IMR-90 (cell line): ENCODE results near the gene SEPTIN10. TPM values are rescaled to one million over a fixed set of nuclear protein-coding genes. Genes with fewer than 3 reads are reported as not detected.
A peak's percentile ranks its signal among the peaks of the same experiment; 100 is the strongest.

Experiments
- ATAC-seq: fragments of 200-7000 bp; cut with Tn5 transposase; 2 replicates; pipeline ENCODE4 v1.9.1; 2020; ENCODE audit warnings: low read depth, mild to moderate bottlenecking, moderate library complexity
- BruUV-seq: library from RNA; stranded (reverse); fragments of 400-500 nt; replicated peaks from 2 replicates; lab custom pipeline; 2021; lab: Mats Ljungman, UMichigan
- CTCF ChIA-PET: fragments of 300-600 bp; formaldehyde crosslinking; extraction: SDS; loops from one replicate; lab custom pipeline; 2021; ENCODE audit warnings: antibody characterized with exemption; lab: Yijun Ruan, JAX
- POLR2A ChIA-PET: fragments of 300-600 bp; sonication (Branson Sonifier 250); formaldehyde crosslinking; loops from one replicate; lab custom pipeline; 2022; ENCODE audit warnings: antibody characterized with exemption; ENCODE audit not compliant: unreplicated experiment; lab: Charles Lee
- DNase-seq: peaks from one replicate; pipeline ENCODE4 v3.0.0; 2013
- H2AFZ ChIP-seq: replicated peaks from 2 replicates; pipeline ENCODE3; 2013; ENCODE audit warnings: low read length, mild to moderate bottlenecking; ENCODE audit not compliant: poor library complexity
- H2AK5ac ChIP-seq: 2 replicates; pipeline ENCODE4 v1.6.1; 2013; ENCODE audit warnings: low read depth, low read length, inconsistent platforms
- H2AK9ac ChIP-seq: replicated peaks from 2 replicates; pipeline ENCODE3; 2013; ENCODE audit warnings: mild to moderate bottlenecking, low read depth, low read length, moderate library complexity; ENCODE audit not compliant: poor library complexity
- H2BK120ac ChIP-seq: 2 replicates; pipeline ENCODE4 v1.6.1; 2013; ENCODE audit warnings: low read depth, low read length, inconsistent platforms
- H2BK15ac ChIP-seq: 3 replicates; pipeline ENCODE4 v1.6.1; 2013; ENCODE audit warnings: low read depth, low read length, inconsistent platforms
- H2BK20ac ChIP-seq: 2 replicates; pipeline ENCODE4 v1.6.1; 2013; ENCODE audit warnings: low read depth, mild to moderate bottlenecking, inconsistent platforms, low read length, moderate library complexity
- H2BK5ac ChIP-seq: 2 replicates; pipeline ENCODE4 v1.6.1; 2013; ENCODE audit warnings: mild to moderate bottlenecking, low read depth, low read length, inconsistent platforms; ENCODE audit not compliant: poor library complexity, severe bottlenecking
- H3K14ac ChIP-seq: replicated peaks from 2 replicates; pipeline ENCODE4 v1.6.1; 2013; ENCODE audit warnings: low read depth, low read length, inconsistent platforms
- H3K18ac ChIP-seq: 2 replicates; pipeline ENCODE4 v1.6.1; 2013; ENCODE audit warnings: low read depth, low read length, control low read depth
- H3K23ac ChIP-seq: 2 replicates; pipeline ENCODE4 v1.6.1; 2013; ENCODE audit warnings: low read depth, low read length, inconsistent platforms
- H3K27ac ChIP-seq: 2 replicates; pipeline ENCODE4 v1.5.1; 2013; ENCODE audit warnings: mild to moderate bottlenecking, control low read depth, low read length; ENCODE audit not compliant: insufficient read depth
- H3K27me3 ChIP-seq: 2 replicates; pipeline ENCODE4 v1.6.1; 2013; ENCODE audit warnings: low read length; ENCODE audit not compliant: control insufficient read depth, insufficient read depth
- H3K36me3 ChIP-seq: 2 replicates; pipeline ENCODE4 v1.6.1; 2013; ENCODE audit warnings: low read length, mixed read lengths; ENCODE audit not compliant: control insufficient read depth, insufficient read depth
- H3K4ac ChIP-seq: 2 replicates; pipeline ENCODE4 v1.6.1; 2013; ENCODE audit warnings: low read depth, low read length, inconsistent platforms
- H3K4me1 ChIP-seq: 2 replicates; pipeline ENCODE4 v1.6.1; 2013; ENCODE audit warnings: low read length, mixed read lengths; ENCODE audit not compliant: control insufficient read depth, insufficient read depth
- H3K4me2 ChIP-seq: 2 replicates; pipeline ENCODE4 v1.6.1; 2013; ENCODE audit warnings: low read depth, mild to moderate bottlenecking, control low read depth, low read length, moderate library complexity
- H3K4me3 ChIP-seq: 2 replicates; pipeline ENCODE4 v1.5.1; 2013; ENCODE audit warnings: low read depth, mild to moderate bottlenecking, control low read depth, low read length, moderate library complexity; ENCODE audit not compliant: insufficient read depth
- H3K56ac ChIP-seq: 2 replicates; pipeline ENCODE4 v1.6.1; 2013; ENCODE audit warnings: low read length, inconsistent platforms; ENCODE audit not compliant: insufficient read depth; ENCODE audit errors: extremely low read depth
- H3K79me1 ChIP-seq, 2 experiments: 2 replicates each; pipeline ENCODE4 v1.6.1; 2013; ENCODE audit warnings: low read length in 2 of 2, inconsistent platforms in 1 of 2, low read depth in 1 of 2
- H3K9ac ChIP-seq: 2 replicates; pipeline ENCODE4 v1.6.1; 2013; ENCODE audit warnings: low read depth, low read length, control low read depth
- H3K9me1 ChIP-seq: 2 replicates; pipeline ENCODE4 v1.6.1; 2013; ENCODE audit warnings: low read length, inconsistent platforms; ENCODE audit not compliant: insufficient read depth
- H3K9me3 ChIP-seq: 2 replicates; pipeline ENCODE4 v1.6.1; 2013; ENCODE audit warnings: low read length; ENCODE audit not compliant: control insufficient read depth, insufficient read depth
- H4K20me1 ChIP-seq: 2 replicates; pipeline ENCODE4 v1.6.1; 2013; ENCODE audit warnings: low read length, inconsistent platforms; ENCODE audit not compliant: insufficient read depth
- H4K5ac ChIP-seq: 2 replicates; pipeline ENCODE4 v1.6.1; 2013; ENCODE audit warnings: mild to moderate bottlenecking, low read depth, low read length, control low read depth
- H4K8ac ChIP-seq, 2 experiments: 2 replicates each; pipeline ENCODE4 v1.6.1; 2013; ENCODE audit warnings: low read depth in 2 of 2, low read length in 2 of 2, control low read depth in 1 of 2, inconsistent platforms in 1 of 2
- H4K91ac ChIP-seq: 2 replicates; pipeline ENCODE4 v1.6.1; 2013; ENCODE audit warnings: low read depth, low read length, inconsistent platforms; ENCODE audit not compliant: insufficient read depth
- CTCF ChIP-seq: conservative IDR thresholded peaks from 2 replicates; pipeline ENCODE4 v1.5.1; 2012; ENCODE audit warnings: mild to moderate bottlenecking, low read depth, low read length, improper control_type of control experiment
- MXI1 ChIP-seq: IDR thresholded peaks from 2 replicates; pipeline ENCODE4 v1.6.1; 2012; ENCODE audit warnings: low read depth, mild to moderate bottlenecking, low read length, moderate library complexity, borderline replicate concordance
- WGBS, 2 experiments: methylation state at CpG; one replicate each; pipeline versions ENCODE4 v1.1.5 to v1.1.7; 2013; ENCODE audit warnings: missing lambda C conversion rate in 2 of 2; ENCODE audit not compliant: insufficient read length in 1 of 2; ENCODE audit errors: extremely low coverage in 2 of 2; 5-methylcytosine and 5-hydroxymethylcytosine counted together
- dilution Hi-C: fragments of 300-500 bp; cut with HindIII; formaldehyde crosslinking; loops from one replicate; pipeline ENCODE4 v1.14.3; 2018; ENCODE audit warnings: low sequenced_read_pairs; ENCODE audit not compliant: unreplicated experiment
- in situ Hi-C: fragments of 300-500 bp; cut with MboI; formaldehyde crosslinking; loops from 3 replicates; pipeline ENCODE4 v1.14.3; 2019; ENCODE audit warnings: low sequenced_read_pairs, inconsistent platforms, mixed read lengths
- intact Hi-C: fragments of 100-400 bp; cut with micrococcal nuclease; formaldehyde crosslinking; loops from 2 replicates; pipeline ENCODE4 v1.10.0; 2022
- polyA plus RNA-seq, 3 experiments: library from polyadenylated mRNA; depleted of rRNA; stranded (reverse); fragments of >200 nt; gene quantifications; 2 replicates each; pipeline ENCODE4 v1.2.3, GENCODE V29; 2012; ENCODE audit warnings: low replicate concordance in 1 of 3
- total RNA-seq: library from RNA; depleted of rRNA; stranded (reverse); fragments of >200 nt; gene quantifications from 2 replicates; pipeline ENCODE4 v1.2.3, GENCODE V29; 2012

Gene SEPTIN10
- total and polyA plus RNA-seq, 2 of the 4 experiments (the other 2 are of a cell fraction) = 55.4 to 82.6 TPM

DNA sequence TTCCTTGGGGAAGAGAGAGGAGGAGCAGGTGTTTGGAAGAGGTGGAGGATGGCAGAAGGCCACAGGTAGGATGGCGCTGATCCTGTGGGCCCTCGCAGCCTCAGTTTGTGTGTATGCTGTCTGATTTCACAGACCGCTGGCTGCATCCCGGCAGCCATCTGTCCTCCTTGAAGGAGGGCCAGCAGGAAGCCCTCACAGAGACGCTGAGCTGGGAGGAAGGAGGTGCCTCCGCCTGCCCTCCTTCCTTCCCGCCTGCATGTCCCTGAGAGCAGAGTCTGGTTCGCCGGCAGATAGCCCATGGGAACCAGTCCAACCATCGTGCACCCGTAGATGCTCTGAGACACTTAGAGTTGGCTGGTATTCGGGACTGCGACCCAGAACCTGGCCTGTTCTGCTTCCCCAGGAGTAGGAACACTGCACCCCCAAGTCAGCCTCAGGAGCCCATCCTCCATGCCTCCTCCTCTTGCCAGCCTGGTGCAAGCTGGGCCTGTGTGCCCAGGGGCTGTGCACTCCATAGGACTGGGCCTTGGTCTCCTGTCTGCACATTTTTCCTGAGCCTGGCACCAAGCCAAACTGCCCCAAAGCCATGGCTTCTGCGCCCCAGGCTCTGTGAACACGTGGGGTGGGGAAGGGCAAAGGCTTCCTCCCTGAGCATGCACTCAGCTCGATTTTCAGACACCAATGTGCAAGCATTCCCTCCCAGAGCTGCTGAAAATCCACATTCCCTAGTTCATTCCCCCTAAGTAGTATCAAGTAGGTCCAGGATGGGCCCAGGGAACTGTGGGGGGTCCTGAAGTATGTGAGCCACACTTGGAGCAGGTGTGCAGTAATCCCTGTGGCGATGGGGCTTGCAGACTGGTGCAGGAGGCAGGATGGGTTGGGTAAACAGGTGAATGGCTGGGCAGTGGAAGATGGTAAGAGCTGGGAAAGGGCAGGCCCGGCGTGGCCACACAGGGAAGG, 115.6 kb downstream of the SEPTIN10 start:
- Histone ChIP-seq H2BK15ac (peak overlapping the region; percentile 51; the same call in 1 of the 3 replicates), H3K23ac (peak overlapping the region; percentile 54), H3K27me3 (no peaks in the 10 kb centered on the region), H4K8ac (peak overlapping the region; percentile 35 to 70), H3K4me2 (peak overlapping the region; percentile 42), H2BK5ac (peak overlapping the region; percentile 68), H2AFZ (peak overlapping the region; percentile 78), H4K20me1 (peaks cover 9% of the 10 kb centered on the region; the same call in 1 of the 2 replicates), H3K9me1 (peaks cover 30% of the 10 kb centered on the region), H2BK20ac (peak overlapping the region; percentile 66), H3K79me1 (peaks cover 0 to 39% of the 10 kb centered on the region in 2 experiments; a peak in 2 of 4 replicates), H2BK120ac (peak overlapping the region; percentile 75), H3K9ac (0 out of 2 replicates have a peak overlapping the region, but pooled peaks have one; percentile 20), H2AK9ac (peak overlapping the region; percentile 83), H3K4me1 (peaks cover 14% of the 10 kb centered on the region), H3K56ac (no peak overlapping the region), H3K14ac (peak overlapping the region; percentile 87), H2AK5ac (peak overlapping the region; percentile 80), H3K27ac (peak overlapping the region; percentile 42), H4K91ac (peak overlapping the region; percentile 77), H4K5ac (peak overlapping the region; percentile 34), H3K18ac (peak overlapping the region; percentile 36), H3K9me3 (no peaks in the 10 kb centered on the region), H3K36me3 (peaks cover 21% of the 10 kb centered on the region), H3K4ac (peak overlapping the region; percentile 84), H3K4me3 (no peak overlapping the region)
- in situ Hi-C loops (no loop called here), dilution Hi-C loops (no loop called here), intact Hi-C loops (loop anchor here (5.0 kb wide), 1 partner anchor 176 kb away; no protein-coding TSS in a partner anchor)
- no TSS peak for BruUV-seq
- 55% methylated on average over 10 of the region's 19 CpGs; no CpG with 5 or more reads in 1 of the 2 experiments for WGBS, 2 experiments
- peak; percentile 58 for ATAC-seq
- DNase-seq = peak; percentile 42
- no peak for TF ChIP-seq CTCF
- no peak for TF ChIP-seq MXI1
- CTCF ChIA-PET = interaction anchor here (1.3 to 1.6 kb wide), 2 partner anchors 12 to 371 kb away, joined by 3 to 9 read pairs; no protein-coding TSS in a partner anchor
- POLR2A ChIA-PET = no interaction called here
